Activated CD4-positive, alpha-beta T cell treated with anti-CD3 and anti-CD28 coated beads, Interleukin-2, amount 50 U/mL, for 1 hour (primary cell): ENCODE measurements around the gene UTP15.

Source experiments
- DNase-seq: peaks from one replicate; pipeline ENCODE4 v3.0.0-alpha.2; 2020

UTP15 gene

GRCh38 chr5:73625372-73625943 is 59.9 kb downstream of the UTP15 start:
- no peak for DNase-seq

GRCh38 chr5:73625944-73626811 is 60.6 kb downstream of the UTP15 start, which contains the start of gene ARHGEF28:
Gene ARHGEF28 (plus strand): TSS chr5:73626196. CDS start chr5:73684852, 58,656 bp downstream.
- peak; percentile 11 for DNase-seq

GRCh38 chr5:73626814-73627313 is 61.3 kb downstream of the UTP15 start:
- DNase-seq: no peak

- DNase-seq: no peak
Measured at GRCh38 chr5:73629456-73629855, 63.9 kb downstream of the UTP15 start.

GRCh38 chr5:73630765-73631164 is 65.2 kb downstream of the UTP15 start:
- no peak for DNase-seq

GRCh38 chr5:73631500-73631899 is 66.0 kb downstream of the UTP15 start:
- no peak for DNase-seq
